ENCODE results near the gene FUT3. TPM values are rescaled to one million over a fixed set of nuclear protein-coding genes. Genes with fewer than 3 reads are reported as not detected.
A peak's percentile ranks its signal among the peaks of the same experiment; 100 is the strongest.
"Not testable (repeated sequence)": the region's sequence is repeated elsewhere in the genome, so short reads cannot be mapped to it uniquely, and the experiment has no call there.

FUT3 gene
- total RNA-seq, 8 experiments from 2014 or later = 0.21 to 4.5 (median 1.4) TPM; not detected in 2

- WGBS, 10 experiments = 0 to 92% (median 57%) methylated on average over 1 to 7 of the region's 10 CpGs; no CpG with 5 or more reads in 2 of the 10 experiments
- ATAC-seq (replicated peaks in 6 of 8); H3K4me1 ChIP-seq (replicated peaks in 1 of 2); H3K27ac ChIP-seq; H3K4me3 ChIP-seq; in situ Hi-C loops (cut with MboI; ENCODE audit: low pct_unique_long_range_greater_than_20kb in 2 of 9, low sequenced_read_pairs in 9 of 9, unreplicated experiment in 9 of 9): not testable (repeated sequence)
These were observed 2.9 kb upstream of the FUT3 start for GRCh38 chr19:5854121-5854520.

GRCh38 chr19:5850743-5851293 lies 431 bp downstream of the FUT3 start:
- Histone ChIP-seq H3K4me1 (replicated peaks in 1 of 2) (peaks cover 4 to 10% of the 10 kb centered on the region in 2 donors), H3K27ac (no peak overlapping the region), H3K4me3 (no peak overlapping the region)
- in situ Hi-C loops (cut with MboI; ENCODE audit: low pct_unique_long_range_greater_than_20kb in 2 of 9, low sequenced_read_pairs in 9 of 9, unreplicated experiment in 9 of 9) = no loop called here
- ATAC-seq (replicated peaks in 6 of 8) = peak; percentile 24 to 97 (median 80)
- 0 to 68% (median 31%) methylated on average over 1 to 5 of the region's 5 CpGs; no CpG with 5 or more reads in 6 of the 10 experiments for WGBS, 10 experiments

- peaks cover 4 to 10% of the 10 kb centered on the region in 2 donors for H3K4me1 ChIP-seq (replicated peaks in 1 of 2)
- in situ Hi-C loops (cut with MboI; ENCODE audit: low pct_unique_long_range_greater_than_20kb in 2 of 9, low sequenced_read_pairs in 9 of 9, unreplicated experiment in 9 of 9) = no loop called here
- no peak overlapping the region for H3K4me3 ChIP-seq
- WGBS, 10 experiments = 55 to 100% (median 87%) methylated on average over 2 to 5 of the region's 6 CpGs; no CpG with 5 or more reads in 4 of the 10 experiments
- ATAC-seq (replicated peaks in 6 of 8) = no peak
- no peak overlapping the region for H3K27ac ChIP-seq
These were observed 1.1 kb downstream of the FUT3 start for GRCh38 chr19:5850189-5850588.

- H3K4me1 ChIP-seq (replicated peaks in 1 of 2) = peaks cover 4 to 10% of the 10 kb centered on the region in 2 donors
- H3K27ac ChIP-seq; H3K4me3 ChIP-seq; ATAC-seq (replicated peaks in 6 of 8); in situ Hi-C loops (cut with MboI; ENCODE audit: low pct_unique_long_range_greater_than_20kb in 2 of 9, low sequenced_read_pairs in 9 of 9, unreplicated experiment in 9 of 9): not testable (repeated sequence)
- WGBS, 10 experiments = 32 to 75% (median 60%) methylated on average over 2 to 5 of the region's 5 CpGs
These were observed 2.6 kb downstream of the FUT3 start for GRCh38 chr19:5848621-5849020.

- WGBS, 10 experiments = 60 to 100% (median 92%) methylated on average over 1 to 6 of the region's 10 CpGs; no CpG with 5 or more reads in 4 of the 10 experiments
- H3K27ac ChIP-seq; ATAC-seq (replicated peaks in 6 of 8); in situ Hi-C loops (cut with MboI; ENCODE audit: low pct_unique_long_range_greater_than_20kb in 2 of 9, low sequenced_read_pairs in 9 of 9, unreplicated experiment in 9 of 9); H3K4me3 ChIP-seq: not testable (repeated sequence)
- peaks cover 4 to 10% of the 10 kb centered on the region in 2 donors for H3K4me1 ChIP-seq (replicated peaks in 1 of 2)
These were observed 3.4 kb downstream of the FUT3 start for GRCh38 chr19:5847846-5848245.

GRCh38 chr19:5844456-5845433 lies 6.5 kb downstream of the FUT3 start:
- in situ Hi-C loops (cut with MboI; ENCODE audit: low pct_unique_long_range_greater_than_20kb in 2 of 9, low sequenced_read_pairs in 9 of 9, unreplicated experiment in 9 of 9) = no loop called here
- H3K4me1 ChIP-seq (replicated peaks in 1 of 2) = peaks cover 0 to 10% of the 10 kb centered on the region in 2 donors
- ATAC-seq (replicated peaks in 6 of 8) = peak in 1 of 8 experiments; percentile 12
- H3K4me3 ChIP-seq = no peak overlapping the region
- WGBS, 10 experiments = 40 to 88% (median 87%) methylated on average over 1 to 8 of the region's 24 CpGs; no CpG with 5 or more reads in 5 of the 10 experiments
- H3K27ac ChIP-seq = no peak overlapping the region

- peak in 3 of 8 experiments; percentile 6 to 19 (median 9) for ATAC-seq (replicated peaks in 6 of 8)
- 33 to 100% (median 67%) methylated on average over 1 to 5 of the region's 21 CpGs; no CpG with 5 or more reads in 7 of the 10 experiments for WGBS, 10 experiments
- H3K4me1 ChIP-seq (replicated peaks in 1 of 2) = peaks cover 0 to 5% of the 10 kb centered on the region in 2 donors
- H3K27ac ChIP-seq = no peak overlapping the region
- in situ Hi-C loops (cut with MboI; ENCODE audit: low pct_unique_long_range_greater_than_20kb in 2 of 9, low sequenced_read_pairs in 9 of 9, unreplicated experiment in 9 of 9) = no loop called here
- H3K4me3 ChIP-seq = no peak overlapping the region
These were observed 7.8 kb downstream of the FUT3 start for GRCh38 chr19:5843295-5843927.

- H3K27ac ChIP-seq; H3K4me1 ChIP-seq (replicated peaks in 1 of 2); H3K4me3 ChIP-seq; in situ Hi-C loops (cut with MboI; ENCODE audit: low pct_unique_long_range_greater_than_20kb in 2 of 9, low sequenced_read_pairs in 9 of 9, unreplicated experiment in 9 of 9): not testable (repeated sequence)
- WGBS, 10 experiments = no CpG with 5 or more reads among the region's 6 CpGs
- peak in 3 of 8 experiments; percentile 20 to 22 (median 20) for ATAC-seq (replicated peaks in 6 of 8)
These were observed 9.5 kb downstream of the FUT3 start for GRCh38 chr19:5841735-5842111.

- in situ Hi-C loops (cut with MboI; ENCODE audit: low pct_unique_long_range_greater_than_20kb in 2 of 9, low sequenced_read_pairs in 9 of 9, unreplicated experiment in 9 of 9) = no loop called here
- ATAC-seq (replicated peaks in 6 of 8) = no peak
- WGBS, 10 experiments = 40 to 100% (median 87%) methylated on average over 1 to 7 of the region's 9 CpGs
These were observed 11.9 kb downstream of the FUT3 start, which contains the start of gene FUT6 for GRCh38 chr19:5839065-5840017. Gene FUT6, minus strand, starts transcription at chr19:5839702. Its CDS starts 7,135 bp downstream, at chr19:5832567.

GRCh38 chr19:5838353-5839064 lies 12.7 kb downstream of the FUT3 start:
- peak in 2 of 8 experiments; percentile 12 to 14 for ATAC-seq (replicated peaks in 6 of 8)
- 50 to 100% (median 87%) methylated on average over 1 to 9 of the region's 20 CpGs; no CpG with 5 or more reads in 3 of the 10 experiments for WGBS, 10 experiments
- Histone ChIP-seq H3K27ac (no peak overlapping the region), H3K4me1 (replicated peaks in 1 of 2) (no peaks in the 10 kb centered on the region), H3K4me3 (no peak overlapping the region)
- in situ Hi-C loops (cut with MboI; ENCODE audit: low pct_unique_long_range_greater_than_20kb in 2 of 9, low sequenced_read_pairs in 9 of 9, unreplicated experiment in 9 of 9) = no loop called here

More at GRCh38 chr19:5839065-5840017, 11.9 kb downstream of the FUT3 start, which contains the start of gene FUT6:
- H3K4me3 ChIP-seq = no peak within 1 kb of the TSS
- H3K4me1 ChIP-seq (replicated peaks in 1 of 2) = no peaks in the 10 kb centered on the region
- no peak within 1 kb of the TSS for H3K27ac ChIP-seq

- H3K27ac ChIP-seq = no peak overlapping the region
- no peak for ATAC-seq (replicated peaks in 6 of 8)
- no peak overlapping the region for H3K4me3 ChIP-seq
- WGBS, 10 experiments = 30 to 84% (median 57%) methylated on average over 2 to 10 of the region's 15 CpGs; no CpG with 5 or more reads in 3 of the 10 experiments
- in situ Hi-C loops (cut with MboI; ENCODE audit: low pct_unique_long_range_greater_than_20kb in 2 of 9, low sequenced_read_pairs in 9 of 9, unreplicated experiment in 9 of 9) = no loop called here
- H3K4me1 ChIP-seq (replicated peaks in 1 of 2) = no peaks in the 10 kb centered on the region
These were observed 13.4 kb downstream of the FUT3 start for GRCh38 chr19:5837761-5838352.

Data from motor neuron (in vitro differentiated cells).